OCI-LY3 (cell line): ENCODE data around the gene ICAM5.

Source experiments
- EZH2phosphoT487 ChIP-seq: fragments of 200-600 bp; shearing (Covaris generic); IDR thresholded peaks from 2 replicates; pipeline ENCODE4 v1.6.1; 2018; ENCODE audit warnings: antibody characterized with exemption, mixed run types, low read depth
- TF ChIP-seq, protein P1 (sequence below): fragments of 200-600, 300-600 bp; sonication (generic); IDR thresholded peaks from 2 replicates; pipeline ENCODE4 v1.5.1; 2014; ENCODE audit warnings: antibody characterized with exemption, low read length, low read depth

DNA sequence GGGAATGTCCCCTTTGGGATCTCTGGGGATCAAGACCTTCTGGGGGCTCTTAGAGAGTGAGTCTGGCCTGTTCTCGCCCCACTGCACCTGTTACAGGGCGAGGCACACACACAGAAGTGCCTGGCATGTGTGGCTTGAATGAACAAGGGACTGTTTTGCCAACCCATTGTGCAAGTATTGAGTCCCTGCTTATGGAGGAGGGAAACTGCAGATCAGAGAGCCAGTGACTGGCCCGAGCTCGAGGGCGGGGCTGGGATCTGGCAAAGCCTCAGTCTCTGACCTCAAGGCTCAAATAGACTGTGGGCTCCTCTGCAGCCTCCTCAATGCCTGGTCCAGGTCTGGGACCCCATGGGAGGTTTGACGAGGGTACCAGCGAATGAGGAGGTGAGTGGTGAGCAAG is 38.0 kb downstream of the ICAM5 start:
- TF ChIP-seq, protein P1, sequence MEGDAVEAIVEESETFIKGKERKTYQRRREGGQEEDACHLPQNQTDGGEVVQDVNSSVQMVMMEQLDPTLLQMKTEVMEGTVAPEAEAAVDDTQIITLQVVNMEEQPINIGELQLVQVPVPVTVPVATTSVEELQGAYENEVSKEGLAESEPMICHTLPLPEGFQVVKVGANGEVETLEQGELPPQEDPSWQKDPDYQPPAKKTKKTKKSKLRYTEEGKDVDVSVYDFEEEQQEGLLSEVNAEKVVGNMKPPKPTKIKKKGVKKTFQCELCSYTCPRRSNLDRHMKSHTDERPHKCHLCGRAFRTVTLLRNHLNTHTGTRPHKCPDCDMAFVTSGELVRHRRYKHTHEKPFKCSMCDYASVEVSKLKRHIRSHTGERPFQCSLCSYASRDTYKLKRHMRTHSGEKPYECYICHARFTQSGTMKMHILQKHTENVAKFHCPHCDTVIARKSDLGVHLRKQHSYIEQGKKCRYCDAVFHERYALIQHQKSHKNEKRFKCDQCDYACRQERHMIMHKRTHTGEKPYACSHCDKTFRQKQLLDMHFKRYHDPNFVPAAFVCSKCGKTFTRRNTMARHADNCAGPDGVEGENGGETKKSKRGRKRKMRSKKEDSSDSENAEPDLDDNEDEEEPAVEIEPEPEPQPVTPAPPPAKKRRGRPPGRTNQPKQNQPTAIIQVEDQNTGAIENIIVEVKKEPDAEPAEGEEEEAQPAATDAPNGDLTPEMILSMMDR, result no peak
- no peak for TF ChIP-seq EZH2phosphoT487
